Smooth muscle cell (in vitro differentiated cells): ENCODE measurements around the gene TRAF5. TPM values are rescaled to one million over a fixed set of nuclear protein-coding genes. Genes with fewer than 3 reads are reported as not detected.

ENCODE experiments used
- DNase-seq: peaks from one replicate; lab custom pipeline; 2025; ENCODE audit not compliant: unreplicated experiment; lab: John Stamatoyannopoulos, UW
- H2AFZ ChIP-seq: fragments of 200-600 bp; sonication (generic); 2 replicates; pipeline ENCODE4 v1.6.0; 2016; ENCODE audit warnings: antibody characterized with exemption, low read depth, mild to moderate bottlenecking
- H3F3A ChIP-seq: fragments of 200-600 bp; sonication (generic); 2 replicates; pipeline ENCODE4 v1.6.0; 2017; ENCODE audit warnings: antibody characterized with exemption, low read depth
- H3K27ac ChIP-seq: fragments of 200-600 bp; sonication (generic); 2 replicates; pipeline ENCODE4 v1.5.1; 2016; ENCODE audit warnings: low read depth, mild to moderate bottlenecking
- H3K27me3 ChIP-seq: fragments of 200-600 bp; sonication (generic); 2 replicates; pipeline ENCODE4 v1.6.1; 2016; ENCODE audit warnings: low read depth, mild to moderate bottlenecking
- H3K36me3 ChIP-seq: fragments of 200-600 bp; sonication (generic); 2 replicates; pipeline ENCODE4 v1.5.1; 2016; ENCODE audit warnings: low read depth
- H3K4me1 ChIP-seq: fragments of 200-600 bp; sonication (generic); 2 replicates; pipeline ENCODE4 v1.5.1; 2016; ENCODE audit warnings: low read depth
- H3K4me2 ChIP-seq: fragments of 200-600 bp; sonication (generic); 2 replicates; pipeline ENCODE4 v1.6.0; 2016; ENCODE audit warnings: mild to moderate bottlenecking
- H3K4me3 ChIP-seq: fragments of 200-600 bp; sonication (generic); 2 replicates; pipeline ENCODE4 v1.5.1; 2016; ENCODE audit warnings: mild to moderate bottlenecking
- H3K79me2 ChIP-seq: fragments of 200-600 bp; sonication (generic); 2 replicates; pipeline ENCODE4 v1.6.0; 2016; ENCODE audit warnings: low read depth, mild to moderate bottlenecking
- H3K9ac ChIP-seq: fragments of 200-600 bp; sonication (generic); 2 replicates; pipeline ENCODE4 v1.6.0; 2016; ENCODE audit warnings: low read depth
- H3K9me3 ChIP-seq: fragments of 200-600 bp; sonication (generic); replicated peaks from 2 replicates; pipeline ENCODE4 v1.5.1; 2016; ENCODE audit warnings: low read depth
- H4K20me1 ChIP-seq: fragments of 200-600 bp; sonication (generic); 2 replicates; pipeline ENCODE4 v1.6.0; 2016; ENCODE audit warnings: low read depth
- CTCF ChIP-seq: fragments of 200-600 bp; sonication (generic); IDR thresholded peaks from 2 replicates; pipeline ENCODE4 v1.5.1; 2017; ENCODE audit warnings: borderline replicate concordance, mild to moderate bottlenecking, antibody characterized with exemption; ENCODE audit not compliant: insufficient read depth, poor library complexity, severe bottlenecking
- WGBS: methylation state at CpG from one replicate; pipeline ENCODE4 v1.1.7; 2016; ENCODE audit warnings: low lambda C conversion rate; 5-methylcytosine and 5-hydroxymethylcytosine counted together
- polyA plus RNA-seq: library from polyadenylated mRNA; unstranded; fragments of >200 nt; fragmentation: Nextera tagmentation; extraction: Ambion mirVana; gene quantifications from 2 replicates; pipeline ENCODE4 v1.2.1, GENCODE V29; 2016
- total RNA-seq: library from RNA; depleted of rRNA; stranded (reverse); fragments of >200 nt; gene quantifications from 2 replicates; pipeline ENCODE4 v1.2.3, GENCODE V29; 2014

Gene TRAF5
- total and polyA plus RNA-seq, 2 experiments from 2014 or later: 6.1 to 15.0 TPM

- no peak overlapping the region for H3K4me2 ChIP-seq
- H3K9me3 ChIP-seq: no peaks in the 10 kb centered on the region
Measured at GRCh38 chr1:211328866-211329475, 2.3 kb downstream of the TRAF5 start.

DNA sequence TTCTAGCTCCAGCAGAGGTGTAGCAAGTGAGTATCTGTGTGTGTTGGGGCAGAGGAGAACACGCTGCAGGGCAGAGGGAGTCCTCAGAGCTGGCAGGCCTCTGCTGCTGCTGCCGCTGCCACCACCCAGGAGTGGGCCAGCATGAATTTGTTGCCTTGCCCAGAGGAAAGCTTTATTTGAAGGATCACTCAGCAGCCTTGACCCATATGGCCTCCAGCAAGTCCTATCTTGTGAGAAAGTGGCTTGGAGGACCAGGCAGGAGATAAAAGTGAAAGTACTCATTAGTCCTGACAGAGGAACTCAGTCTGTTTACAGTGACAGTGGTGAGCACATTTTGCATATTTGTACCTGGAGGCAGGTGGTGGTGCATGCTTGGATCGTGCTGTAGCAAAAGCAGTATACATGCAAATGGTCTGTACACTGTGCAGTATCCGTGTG is 3.1 kb downstream of the TRAF5 start:
- TF ChIP-seq CTCF: no peak
- Histone ChIP-seq H3F3A (no peaks in the 10 kb centered on the region), H3K27ac (no peak overlapping the region), H4K20me1 (peaks cover 69% of the 10 kb centered on the region), H3K36me3 (no peaks in the 10 kb centered on the region), H3K79me2 (peaks cover 72% of the 10 kb centered on the region), H3K4me1 (peaks cover 4% of the 10 kb centered on the region), H2AFZ (no peak overlapping the region), H3K9ac (no peak overlapping the region), H3K9me3 (no peaks in the 10 kb centered on the region), H3K27me3 (no peaks in the 10 kb centered on the region), H3K4me3 (no peak overlapping the region), H3K4me2 (no peak overlapping the region)
- no peak for DNase-seq
- WGBS: 75% methylated on average over 4 of the region's 4 CpGs

More at GRCh38 chr1:211328866-211329475, 2.3 kb downstream of the TRAF5 start:
- Histone ChIP-seq H3K9ac (no peak overlapping the region), H3K27me3 (no peaks in the 10 kb centered on the region), H3K27ac (no peak overlapping the region), H3K36me3 (no peaks in the 10 kb centered on the region), H3F3A (no peaks in the 10 kb centered on the region), H2AFZ (no peak overlapping the region), H3K4me1 (peaks cover 4% of the 10 kb centered on the region), H4K20me1 (peaks cover 61% of the 10 kb centered on the region), H3K4me3 (no peak overlapping the region), H3K79me2 (peaks cover 64% of the 10 kb centered on the region)
- no peak for TF ChIP-seq CTCF
- no peak for DNase-seq
- 92% methylated on average over 6 of the region's 6 CpGs for WGBS

DNA sequence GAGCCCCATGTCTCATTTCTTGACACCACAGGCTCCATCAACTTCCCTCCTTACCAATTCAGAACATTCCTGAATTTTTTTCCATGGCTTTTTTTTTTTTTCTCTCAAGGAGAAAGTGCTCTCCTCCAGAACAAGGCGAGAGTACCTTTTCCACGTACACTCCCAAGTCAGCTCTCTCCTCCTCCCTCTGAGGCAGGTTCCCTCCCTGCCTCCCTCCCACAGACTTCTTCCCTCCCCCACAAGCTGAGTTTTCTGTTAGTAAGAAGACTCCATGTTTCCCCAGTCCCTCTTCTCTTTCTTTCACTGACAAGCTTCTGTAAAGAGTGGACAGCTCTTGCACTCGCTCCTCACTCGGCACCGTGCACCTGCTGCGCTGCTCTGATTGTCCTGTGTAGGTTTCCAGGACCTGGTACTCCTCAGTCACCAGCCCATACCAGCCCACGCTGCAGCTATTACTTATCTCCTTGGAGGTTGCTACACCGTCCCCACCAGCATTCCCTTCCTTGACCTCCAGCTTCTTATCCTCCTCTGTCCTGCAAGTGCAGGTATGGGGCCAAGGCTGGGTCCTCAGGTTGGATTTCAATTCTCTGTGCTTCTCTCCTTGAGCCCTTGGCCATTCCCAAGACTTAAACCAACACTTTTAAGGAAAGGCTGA is 3.8 kb downstream of the TRAF5 start:
- no peak overlapping the region for H2AFZ ChIP-seq
- peaks cover 75% of the 10 kb centered on the region for H4K20me1 ChIP-seq
- no peaks in the 10 kb centered on the region for H3K27me3 ChIP-seq
- H3K36me3 ChIP-seq: no peaks in the 10 kb centered on the region
- no peak for DNase-seq
- peaks cover 4% of the 10 kb centered on the region for H3K4me1 ChIP-seq
- no peak overlapping the region for H3K4me2 ChIP-seq
- no peak overlapping the region for H3K4me3 ChIP-seq
- no peaks in the 10 kb centered on the region for H3F3A ChIP-seq
- no peak overlapping the region for H3K27ac ChIP-seq
- peaks cover 78% of the 10 kb centered on the region for H3K79me2 ChIP-seq
- TF ChIP-seq CTCF: no peak
- H3K9ac ChIP-seq: no peak overlapping the region
- WGBS: 87% methylated on average over 8 of the region's 8 CpGs
- H3K9me3 ChIP-seq: no peaks in the 10 kb centered on the region
